ENCODE results near the gene ATG16L2.
"Not testable (repeated sequence)": the region's sequence is repeated elsewhere in the genome, so short reads cannot be mapped to it uniquely, and the experiment has no call there.

The ATG16L2 gene

DNA sequence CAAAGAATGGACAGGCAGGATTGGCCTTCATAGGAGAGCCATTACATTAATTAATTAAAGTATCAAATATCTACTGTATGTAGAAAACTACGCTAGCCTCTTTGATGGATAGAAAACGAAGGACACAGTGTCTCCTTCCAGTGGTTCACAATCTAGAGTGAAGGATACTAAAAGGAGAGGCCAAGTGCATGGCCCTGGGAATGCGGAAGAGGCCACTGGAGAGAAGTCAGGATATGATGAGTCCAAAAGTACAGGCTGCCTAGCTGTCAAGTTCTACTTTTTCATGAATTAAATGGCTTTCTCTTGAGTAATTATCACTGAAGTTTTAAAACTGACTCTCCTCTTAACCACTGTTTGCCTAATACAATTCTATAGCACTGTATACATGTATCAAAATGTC is 41.9 kb downstream of the ATG16L2 start:
- DNase-seq, result no peak

DNA sequence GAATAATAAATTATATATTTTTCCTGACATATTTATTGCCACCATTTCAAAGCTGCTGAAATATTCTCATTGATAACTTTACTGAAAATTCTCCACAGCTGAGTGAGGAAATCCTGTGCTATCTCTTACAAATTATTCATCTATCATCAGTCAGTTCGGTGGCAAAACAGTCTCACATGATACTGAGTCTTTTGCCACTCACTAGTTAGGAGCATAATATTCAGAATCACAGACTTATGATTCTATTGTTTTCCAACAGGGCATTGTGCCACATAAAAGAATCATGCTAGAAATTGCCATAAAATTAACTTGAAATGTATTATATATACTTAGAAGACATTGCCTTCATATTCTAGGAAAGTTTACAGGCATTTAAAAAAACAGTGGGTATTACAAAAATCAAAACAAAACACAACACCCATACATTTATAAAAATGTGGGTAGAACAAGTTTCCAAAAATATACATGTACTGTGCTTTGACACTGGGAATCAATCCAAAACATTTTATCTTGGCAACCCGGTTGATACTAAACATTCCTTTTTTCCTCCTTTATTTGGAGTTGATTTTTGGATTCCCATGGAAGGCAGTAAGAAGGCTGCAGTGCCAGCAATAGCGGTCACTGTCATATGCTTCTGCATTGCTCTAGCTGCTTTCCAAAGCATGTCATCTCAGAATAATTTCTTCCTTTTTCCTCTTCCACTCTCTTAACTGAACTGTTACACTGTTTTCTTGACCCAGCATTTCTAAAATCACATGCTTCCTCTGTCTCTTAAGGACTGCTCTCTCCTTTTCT is 42.5 kb downstream of the ATG16L2 start:
- DNase-seq, result no peak

DNA sequence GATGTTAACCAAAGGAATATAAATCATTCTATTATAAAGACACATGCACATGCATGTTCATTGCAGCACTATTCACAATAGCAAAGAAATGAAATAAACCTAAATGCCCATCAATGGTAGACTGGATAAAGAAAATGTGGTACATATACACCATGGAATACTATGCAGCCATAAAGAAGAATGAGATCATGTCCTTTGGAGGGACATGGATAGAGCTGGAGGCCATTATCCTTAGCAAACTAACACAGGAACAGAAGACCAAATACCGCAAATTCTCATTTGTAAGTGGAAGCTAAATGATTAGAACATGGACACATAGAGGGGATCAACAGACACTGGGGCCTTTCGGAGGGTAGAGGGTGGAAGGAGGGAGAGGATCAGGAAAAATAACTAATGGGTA is 44.1 kb downstream of the ATG16L2 start:
- not testable (repeated sequence) for DNase-seq

DNA sequence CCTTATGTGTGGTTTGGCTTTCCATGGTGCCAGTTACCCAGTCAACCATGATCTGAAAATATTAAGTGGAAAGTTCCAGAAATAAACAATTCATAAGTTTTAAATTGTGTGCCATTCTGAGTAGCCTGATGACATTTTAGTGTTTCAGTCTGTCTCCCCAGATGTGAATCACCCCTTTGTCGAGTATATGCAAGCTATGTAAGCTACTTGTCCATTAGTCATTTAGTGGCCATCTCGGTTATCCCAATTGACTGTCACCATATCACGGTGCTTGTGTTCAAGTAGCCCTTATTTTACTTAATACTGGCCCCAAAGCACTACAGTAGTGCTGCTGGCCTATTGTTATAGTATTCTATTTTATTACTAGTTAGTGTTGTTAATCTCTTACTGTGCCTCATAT is 44.9 kb downstream of the ATG16L2 start:
- no peak for DNase-seq

DNA sequence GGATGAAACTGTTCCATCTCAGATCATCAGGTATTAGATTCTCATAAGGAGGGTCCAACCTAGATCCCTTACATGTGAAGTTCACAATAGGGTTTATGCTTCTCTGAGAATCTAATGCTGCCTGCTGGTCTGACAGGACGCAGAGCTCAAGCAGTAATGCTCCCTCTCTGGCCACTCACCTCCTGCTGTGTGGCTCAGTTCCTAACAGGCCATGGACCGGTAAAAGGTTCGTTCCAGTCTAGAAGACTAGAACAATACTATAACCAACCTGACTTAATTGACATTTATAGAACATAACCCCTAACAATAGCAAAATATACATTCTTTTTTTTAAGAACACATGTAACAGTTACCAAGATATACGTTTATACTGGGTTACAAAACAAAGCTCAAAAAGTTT is 45.8 kb downstream of the ATG16L2 start:
- DNase-seq, result no peak

DNA sequence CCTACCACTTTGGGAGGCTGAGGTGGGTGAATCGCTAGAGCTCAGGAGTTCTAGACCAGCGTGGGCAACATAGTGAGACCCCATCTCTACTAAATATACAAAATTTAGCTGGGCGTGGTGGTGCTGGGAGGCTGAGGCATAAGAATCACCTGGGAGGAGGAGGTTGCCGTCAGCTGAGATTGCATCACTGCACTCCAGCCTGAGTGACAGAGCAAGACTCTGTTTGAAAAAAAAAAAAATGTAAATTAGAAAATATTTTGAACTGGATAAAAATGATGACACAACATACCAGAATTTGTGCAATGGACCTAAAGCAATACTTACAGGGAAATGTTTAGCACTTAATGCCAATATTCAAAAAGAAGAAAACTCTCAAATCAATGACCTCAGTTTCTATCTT is 46.4 kb downstream of the ATG16L2 start:
- no peak for DNase-seq

DNA sequence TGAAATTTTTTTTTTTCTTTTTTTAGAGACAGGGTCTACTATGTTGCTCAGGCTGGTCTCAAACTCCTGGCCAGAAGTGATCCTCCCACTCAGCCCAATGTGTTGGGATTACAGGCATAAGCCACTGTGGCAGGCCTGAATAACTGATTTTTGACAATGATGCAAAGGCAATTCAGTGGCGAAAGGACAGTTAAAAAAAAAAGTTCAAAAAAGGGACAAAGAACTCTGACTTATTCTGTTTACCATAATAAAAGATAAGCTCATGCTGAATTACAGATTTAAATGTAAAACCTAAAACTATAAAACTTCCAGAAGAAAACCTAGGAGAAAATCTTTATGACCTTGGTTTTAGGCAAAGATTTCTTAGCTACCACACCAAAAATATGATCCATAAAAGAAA is 48.9 kb downstream of the ATG16L2 start:
- DNase-seq, result no peak

DNA sequence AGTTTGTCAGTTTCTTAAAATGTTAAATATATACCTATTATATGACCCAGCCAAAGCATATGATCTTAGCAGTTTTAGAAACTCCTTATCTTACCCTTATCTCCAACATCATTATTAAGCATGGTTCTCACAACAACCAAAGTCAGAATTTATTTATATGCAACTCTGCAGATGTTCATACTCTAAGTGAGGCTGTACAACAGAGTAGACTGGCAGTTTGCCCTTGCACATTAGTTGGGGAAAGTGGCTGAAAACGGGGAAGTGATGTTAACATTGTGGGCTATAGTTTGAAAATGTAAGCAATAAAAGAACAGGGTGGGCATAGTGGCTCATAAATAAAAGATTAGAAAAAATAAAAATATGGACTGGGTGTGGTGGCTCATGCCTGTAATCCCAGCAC is 49.7 kb downstream of the ATG16L2 start:
- peak in 1 of 2 experiments; percentile 5 for DNase-seq

DNA sequence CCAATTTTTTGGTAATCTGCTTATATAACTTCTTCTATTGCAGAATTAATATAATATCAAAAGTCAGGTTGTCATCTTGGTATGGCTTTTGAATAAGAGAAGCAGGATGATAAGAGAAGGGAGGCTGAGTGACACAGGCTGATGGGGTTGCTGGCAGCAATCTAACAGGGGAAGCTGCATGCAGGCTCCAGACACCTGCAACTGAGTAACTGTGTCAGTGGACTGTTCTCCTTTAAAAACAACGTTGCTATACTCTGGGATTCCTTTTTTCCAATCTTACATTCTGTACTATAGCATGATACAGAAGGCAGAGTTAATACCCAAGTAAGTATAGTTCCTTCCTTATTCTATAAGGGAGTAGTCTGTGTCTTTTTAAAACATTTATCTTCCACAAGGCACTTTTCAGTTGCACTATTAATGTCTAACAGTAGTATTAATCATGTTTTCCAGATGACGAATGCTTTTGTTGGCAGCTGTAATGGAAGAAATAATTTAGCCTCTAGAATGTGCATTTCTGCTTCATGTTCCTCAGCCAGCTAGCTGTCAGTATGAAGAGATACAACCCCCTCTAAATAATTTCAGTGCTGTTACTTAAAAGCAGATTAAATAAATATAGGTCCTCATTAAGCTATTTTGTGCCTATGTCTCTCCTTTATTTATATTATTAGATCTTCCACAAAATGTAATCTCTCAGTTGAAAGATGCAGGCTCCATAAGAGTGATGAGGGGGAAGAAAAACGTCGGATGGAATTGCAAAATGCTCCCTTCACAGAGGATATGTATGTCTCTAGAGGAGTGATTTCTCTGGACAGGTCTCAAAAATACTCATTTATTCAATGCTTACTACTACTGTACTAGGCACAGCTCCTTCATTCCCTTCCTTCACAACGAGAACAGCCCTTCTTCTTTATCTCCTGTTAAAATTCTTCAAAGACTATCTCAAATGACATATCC is 50.8 kb downstream of the ATG16L2 start:
- DNase-seq, result no peak

DNA sequence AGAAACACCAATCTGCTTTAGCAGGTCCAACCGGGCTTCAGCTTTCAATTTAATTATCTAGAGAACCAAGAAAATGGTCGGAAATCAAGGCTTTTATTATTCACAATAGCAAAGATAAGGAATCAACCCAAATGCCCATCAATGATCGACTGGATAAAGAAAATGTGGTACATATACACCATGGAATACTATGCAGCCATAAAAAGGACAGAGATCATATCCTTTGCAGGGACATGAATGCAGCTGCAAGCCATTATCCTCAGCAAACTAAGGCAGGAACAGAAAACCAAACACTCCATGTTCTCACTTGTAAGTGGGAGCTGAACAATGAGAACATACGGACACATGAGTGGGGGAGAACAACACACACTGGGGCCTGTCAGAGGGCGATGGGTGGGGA is 53.8 kb downstream of the ATG16L2 start:
- DNase-seq, result no peak

DNA sequence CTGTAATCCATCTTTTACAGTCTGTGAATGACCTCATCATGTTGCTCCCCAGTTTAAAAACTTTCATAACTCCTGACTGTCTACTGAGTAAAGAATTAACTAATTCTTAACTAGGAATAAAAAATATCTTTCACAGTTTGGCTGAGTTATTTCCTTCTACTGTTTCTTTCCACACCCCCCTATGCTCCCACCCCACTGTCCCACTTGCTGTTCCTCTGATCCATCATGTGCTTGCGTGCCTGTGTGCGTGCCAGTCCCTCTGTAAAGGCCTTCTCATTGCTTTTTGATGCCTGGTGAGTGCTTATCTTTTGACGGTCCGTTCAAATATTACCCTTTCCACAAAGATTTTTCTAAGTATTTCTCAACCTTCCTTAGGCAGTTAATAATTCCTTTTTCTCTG is 55.6 kb downstream of the ATG16L2 start:
- DNase-seq, result no peak

DNA sequence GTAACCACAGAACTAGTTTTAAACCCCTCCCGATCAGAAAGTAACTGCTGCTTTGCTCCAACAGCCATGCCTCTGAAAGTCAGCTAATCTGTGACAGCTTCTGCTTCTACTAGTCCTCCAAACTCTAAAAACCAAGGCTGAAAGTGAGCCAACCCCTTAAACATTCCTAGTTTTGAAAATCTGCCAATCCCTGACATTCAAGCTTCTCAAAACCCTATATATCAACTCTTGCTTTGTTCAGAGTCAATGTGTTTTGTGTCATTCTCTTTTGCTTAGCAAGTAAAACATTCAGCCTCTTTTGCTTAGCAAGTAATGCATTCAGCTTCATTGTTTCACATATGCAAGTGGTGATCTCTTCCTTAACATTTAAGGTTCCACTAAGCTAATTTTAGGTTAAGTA is 56.9 kb downstream of the ATG16L2 start:
- DNase-seq, result no peak

DNA sequence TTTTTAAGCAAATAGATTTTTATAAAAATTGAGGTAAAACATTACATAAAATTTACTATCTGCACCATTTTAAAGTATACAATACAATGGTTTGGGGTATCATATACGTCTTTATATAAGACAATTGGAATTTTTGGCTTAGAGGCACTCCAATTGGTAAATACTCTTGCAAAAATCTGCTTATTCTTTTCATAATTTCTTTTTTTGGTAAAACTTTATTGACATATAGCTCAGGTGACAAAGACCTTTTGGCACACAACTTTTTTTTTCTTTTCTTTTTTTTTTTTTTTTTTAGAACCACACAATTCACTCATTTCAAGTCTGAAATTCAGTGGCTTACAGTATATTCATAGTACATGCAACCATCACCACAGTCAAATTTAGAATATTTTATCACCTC is 57.8 kb downstream of the ATG16L2 start:
- no peak for DNase-seq

DNA sequence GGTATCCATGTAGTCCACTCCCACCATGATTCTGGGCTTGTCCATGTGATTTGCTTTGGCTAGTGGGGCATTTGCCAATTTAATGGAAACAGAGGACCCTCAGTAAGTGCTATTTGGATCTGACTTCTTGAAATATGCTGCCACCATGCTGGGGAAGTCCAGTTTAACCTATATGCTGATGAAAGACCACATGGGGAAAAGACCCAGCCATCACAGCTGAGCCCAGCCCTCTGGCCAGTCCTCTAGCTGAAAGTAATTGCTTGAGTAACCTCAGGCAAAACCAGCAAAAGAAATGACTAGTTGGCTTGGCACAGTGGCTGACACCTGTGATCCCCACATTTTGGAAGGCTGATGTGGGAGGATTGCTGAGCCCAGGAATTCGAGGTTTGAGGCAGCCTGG is 61.5 kb downstream of the ATG16L2 start:
- no peak for DNase-seq

DNA sequence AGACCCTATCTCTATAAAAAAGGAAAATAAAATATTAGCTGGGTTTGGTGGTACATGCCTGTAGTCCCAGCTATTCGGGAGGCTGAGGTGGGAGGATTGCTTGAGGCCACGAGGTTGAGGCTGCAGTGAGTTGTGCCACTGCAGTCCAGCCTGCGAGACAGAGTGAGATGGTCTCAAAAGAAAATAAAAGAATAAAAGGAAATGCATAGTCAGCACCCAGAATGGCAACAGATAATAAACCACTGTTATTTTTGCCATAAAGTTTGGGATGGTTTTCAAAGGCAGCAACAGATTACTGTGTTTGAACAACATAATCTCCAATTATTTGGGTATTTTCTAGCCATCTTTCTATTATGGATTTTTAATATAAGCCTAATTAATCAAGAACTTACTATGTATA is 61.9 kb downstream of the ATG16L2 start:
- DNase-seq, result no peak
